ENCODE measurements around the gene CLASP2. TPM values are rescaled to one million over a fixed set of nuclear protein-coding genes. Genes with fewer than 3 reads are reported as not detected.

CLASP2 gene
- total RNA-seq, 1 experiment from 2014 or later = 12.1 TPM

DNA sequence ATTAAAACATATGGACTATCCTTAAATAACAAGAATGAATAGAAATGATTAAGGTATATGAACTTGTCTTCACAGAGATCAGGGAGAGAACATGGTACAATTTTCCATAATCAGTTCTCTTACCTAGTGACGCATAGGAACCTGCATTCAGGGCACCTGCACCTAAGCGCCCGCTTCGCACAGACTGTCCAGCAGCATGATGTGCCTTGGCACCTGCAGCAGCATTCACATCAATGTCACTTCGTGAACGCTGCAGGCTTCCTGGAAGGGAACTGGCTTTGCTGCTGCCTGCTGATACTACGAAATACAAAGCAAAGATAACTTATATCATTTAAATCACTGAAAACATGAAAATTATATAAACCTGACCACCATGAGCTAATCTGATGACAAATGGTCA lies 115.2 kb downstream of the CLASP2 start:
- Histone ChIP-seq H3K36me3 (no peaks in the 10 kb centered on the region), H3K4me3 (no peak overlapping the region), H3K27me3 (no peaks in the 10 kb centered on the region), H3K9me3 (no peaks in the 10 kb centered on the region)
- DNase-seq = no peak

DNA sequence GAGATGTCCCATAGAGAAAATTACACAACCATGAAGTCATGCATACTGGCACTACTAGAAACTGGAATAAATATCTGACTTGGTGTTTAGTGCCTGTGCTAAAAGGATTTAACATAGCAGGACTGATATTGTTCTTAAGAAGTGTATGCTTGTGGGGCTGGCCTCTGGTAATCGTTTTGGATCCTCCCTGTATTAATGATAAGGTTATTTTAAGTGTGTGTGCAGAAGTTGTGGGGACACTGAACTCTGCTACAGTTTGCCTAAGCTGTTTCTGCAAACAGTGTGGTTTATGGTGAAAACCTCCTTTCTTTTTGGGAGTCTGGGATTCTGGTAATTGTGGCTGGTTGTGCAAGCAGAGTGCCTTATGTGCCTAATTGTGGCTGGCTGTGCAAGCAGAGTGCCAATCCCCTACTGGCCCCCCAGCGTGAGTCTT lies 120.8 kb downstream of the CLASP2 start:
- no peaks in the 10 kb centered on the region for H3K27me3 ChIP-seq
- H3K9me3 ChIP-seq = no peaks in the 10 kb centered on the region
- no peak for DNase-seq

DNA sequence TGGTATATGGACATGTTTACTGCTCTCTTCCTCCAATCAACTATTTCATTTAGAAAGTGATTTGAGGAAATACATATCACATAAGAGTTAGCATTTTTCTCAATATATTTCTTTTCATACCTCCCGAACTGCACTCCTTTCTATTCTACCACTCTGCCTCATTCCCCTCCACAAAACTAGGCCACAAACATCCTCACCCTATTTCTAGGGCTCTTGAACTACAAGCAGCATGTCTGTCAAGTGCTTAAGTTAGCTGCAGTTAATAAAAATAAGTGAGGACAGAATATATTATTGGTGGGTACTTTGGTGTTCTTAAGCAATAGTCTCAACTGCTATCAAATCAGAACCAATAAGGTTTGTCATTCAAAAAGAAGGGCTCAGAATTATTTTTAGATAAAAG lies 125.1 kb downstream of the CLASP2 start:
- no peaks in the 10 kb centered on the region for H3K9me3 ChIP-seq
- no peaks in the 10 kb centered on the region for H3K36me3 ChIP-seq
- no peak for DNase-seq
- no peaks in the 10 kb centered on the region for H3K27me3 ChIP-seq
- no peak overlapping the region for H3K4me3 ChIP-seq

More for the DNA sequence above, 120.8 kb downstream of the CLASP2 start:
- H3K36me3 ChIP-seq = no peaks in the 10 kb centered on the region
- H3K4me3 ChIP-seq = no peak overlapping the region

DNA sequence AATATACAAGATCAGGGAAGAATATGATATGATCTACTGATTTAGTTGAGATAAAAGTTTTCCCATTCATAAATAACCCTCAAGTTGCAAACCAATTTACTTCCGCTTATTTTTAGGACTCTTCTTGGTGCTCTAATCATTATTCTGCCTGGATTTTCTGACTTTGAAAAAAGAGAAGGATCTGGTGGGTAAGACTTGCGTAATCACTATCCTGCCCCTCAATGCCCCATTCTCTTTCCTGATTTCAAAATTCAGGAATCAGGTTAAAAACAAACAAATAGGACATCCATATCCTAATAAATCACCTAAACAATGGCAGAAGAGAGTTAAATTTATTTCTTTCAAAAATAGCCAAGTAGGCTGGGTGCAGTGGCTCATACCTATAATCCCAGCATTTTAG lies 127.5 kb downstream of the CLASP2 start:
- DNase-seq = no peak
- H3K36me3 ChIP-seq = no peaks in the 10 kb centered on the region
- H3K4me3 ChIP-seq = no peak overlapping the region
- no peaks in the 10 kb centered on the region for H3K27me3 ChIP-seq
- no peaks in the 10 kb centered on the region for H3K9me3 ChIP-seq

DNA sequence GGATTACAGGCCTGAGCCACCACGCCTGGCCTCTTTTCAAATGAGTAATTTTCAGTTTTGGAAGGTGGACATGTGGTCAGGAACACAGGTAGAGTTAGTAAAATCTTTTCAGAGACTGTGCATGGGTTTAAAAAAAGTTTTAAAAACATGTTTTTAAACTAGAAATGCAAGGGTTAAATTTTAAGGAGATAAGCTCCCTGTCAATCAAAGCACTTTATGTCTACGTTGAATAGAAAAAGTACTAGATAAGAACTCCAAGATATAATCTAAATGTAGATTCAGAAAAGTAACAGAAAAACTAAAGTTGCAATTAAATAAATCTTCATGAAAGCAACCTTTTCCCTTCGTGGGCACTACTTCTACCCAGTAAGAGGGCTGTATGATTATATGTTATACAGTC lies 131.7 kb downstream of the CLASP2 start:
- no peak overlapping the region for H3K4me3 ChIP-seq
- DNase-seq = no peak
- no peaks in the 10 kb centered on the region for H3K9me3 ChIP-seq
- no peaks in the 10 kb centered on the region for H3K36me3 ChIP-seq
- no peaks in the 10 kb centered on the region for H3K27me3 ChIP-seq

DNA sequence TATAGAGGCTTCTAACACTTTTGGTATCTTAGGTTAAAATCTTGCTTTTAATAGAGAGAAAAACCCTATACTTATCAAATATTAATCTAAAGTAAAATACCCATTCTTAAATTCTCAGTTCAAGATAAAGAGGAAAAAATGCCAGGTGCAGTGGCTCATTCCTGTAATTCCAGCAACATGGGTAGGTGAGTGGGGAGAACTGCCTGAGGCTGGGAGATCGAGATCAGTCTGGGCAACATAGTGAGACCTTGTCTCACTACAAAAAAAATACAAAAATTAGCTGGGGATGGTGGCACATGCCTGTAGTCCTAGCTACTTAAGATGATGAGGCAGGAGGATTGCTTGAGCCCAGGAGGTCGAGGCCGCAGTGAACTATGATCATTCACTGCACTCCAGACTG lies 135.8 kb downstream of the CLASP2 start:
- no peak for DNase-seq
- Histone ChIP-seq H3K4me3 (no peak overlapping the region), H3K36me3 (no peaks in the 10 kb centered on the region), H3K27me3 (no peaks in the 10 kb centered on the region), H3K9me3 (no peaks in the 10 kb centered on the region)

DNA sequence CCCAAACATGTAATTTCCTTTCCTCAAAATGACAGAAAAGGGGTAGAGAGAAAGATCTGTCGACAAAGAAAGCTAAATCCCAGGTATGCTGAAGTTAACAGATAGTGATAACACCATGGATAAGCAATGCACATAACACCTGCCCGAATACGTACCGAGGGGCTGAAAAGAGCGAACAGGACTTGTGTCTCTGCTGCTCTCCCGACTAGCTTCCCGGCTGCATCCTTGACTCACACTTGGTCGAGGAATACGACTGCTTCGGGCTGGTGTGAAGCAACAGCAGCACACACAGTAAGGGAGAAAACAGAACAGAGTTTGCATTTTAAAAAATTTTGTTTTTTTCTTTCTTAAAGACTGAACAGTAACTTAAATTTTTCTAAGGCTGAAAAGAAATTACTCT lies 136.4 kb downstream of the CLASP2 start:
- Histone ChIP-seq H3K4me3 (no peak overlapping the region), H3K36me3 (no peaks in the 10 kb centered on the region), H3K27me3 (no peaks in the 10 kb centered on the region), H3K9me3 (no peaks in the 10 kb centered on the region)
- no peak for DNase-seq

DNA sequence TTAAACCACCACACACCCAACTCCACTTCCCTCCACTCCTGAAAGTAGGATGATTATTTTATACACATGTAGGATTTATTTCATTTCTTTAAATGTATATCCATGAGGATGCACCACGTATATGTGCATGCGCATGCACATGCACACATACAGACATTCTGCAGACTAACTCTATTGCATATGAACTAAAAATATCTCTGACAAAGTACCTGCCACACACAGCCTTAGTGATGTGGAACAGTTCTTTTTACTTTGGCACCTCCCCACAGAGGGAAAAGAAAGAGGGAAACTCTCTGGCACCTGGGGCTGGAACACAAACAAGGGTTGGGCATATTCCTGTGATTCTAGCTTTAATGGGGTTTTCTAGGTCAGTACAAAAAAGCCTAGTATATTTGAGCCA lies 138.2 kb downstream of the CLASP2 start:
- no peaks in the 10 kb centered on the region for H3K9me3 ChIP-seq
- no peak for DNase-seq
- H3K27me3 ChIP-seq = no peaks in the 10 kb centered on the region

DNA sequence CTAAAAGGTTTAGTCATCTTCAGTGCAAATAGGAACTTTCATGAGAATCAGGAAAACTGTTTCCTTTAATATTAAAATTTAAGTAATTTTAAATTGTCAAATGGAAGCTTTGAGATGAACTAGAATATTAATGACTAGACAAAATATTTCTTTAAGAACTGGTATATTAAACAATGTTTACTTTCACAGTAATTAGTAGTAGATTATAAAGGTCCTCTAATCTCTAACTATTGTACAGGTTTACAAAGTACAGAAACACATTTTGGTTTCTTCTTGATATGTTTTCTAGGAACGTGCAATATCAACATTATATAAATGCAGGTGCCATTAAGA lies 138.9 kb downstream of the CLASP2 start:
- Histone ChIP-seq H3K27me3 (no peaks in the 10 kb centered on the region), H3K4me3 (no peak overlapping the region), H3K36me3 (no peaks in the 10 kb centered on the region), H3K9me3 (no peaks in the 10 kb centered on the region)
- no peak for DNase-seq

More for the DNA sequence above, 138.2 kb downstream of the CLASP2 start:
- no peak overlapping the region for H3K4me3 ChIP-seq
- no peaks in the 10 kb centered on the region for H3K36me3 ChIP-seq

DNA sequence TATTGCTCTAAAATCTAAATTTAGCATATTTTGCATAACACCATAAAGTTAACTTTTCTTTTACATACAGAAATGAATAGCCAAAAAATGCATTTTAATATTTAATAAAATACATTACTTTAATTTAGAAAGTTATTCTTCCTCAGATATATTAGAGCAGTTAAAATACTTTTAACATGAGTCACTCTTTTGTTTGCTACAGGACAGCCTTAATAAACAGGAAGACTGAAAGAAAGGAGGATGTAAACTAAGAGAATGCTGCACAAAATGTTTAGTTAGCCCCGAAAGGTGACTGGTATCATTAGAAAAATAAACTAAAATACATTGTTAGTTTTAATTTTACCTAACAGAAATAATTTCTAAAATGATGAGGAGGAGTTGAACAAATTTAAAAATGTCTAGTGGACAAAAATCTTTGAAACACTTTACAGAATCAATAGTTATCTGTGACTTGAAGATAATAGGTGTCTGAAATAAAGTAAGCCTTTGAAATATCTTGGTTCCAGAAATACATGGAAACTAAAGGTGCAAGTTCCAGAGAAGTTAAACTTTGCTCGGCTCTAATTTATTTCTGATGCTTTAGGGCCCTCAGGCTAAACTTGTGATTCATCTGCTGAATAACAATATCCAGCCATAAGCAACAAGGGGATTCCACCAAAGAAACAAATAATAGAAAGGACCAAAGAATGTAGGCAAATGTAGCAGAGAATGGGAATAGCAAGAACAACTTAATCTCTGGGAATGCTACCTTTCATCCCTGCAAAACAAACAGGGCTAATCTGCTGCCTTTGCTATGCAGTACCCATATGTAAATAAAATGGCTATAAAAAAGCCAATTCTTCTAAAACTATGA lies 139.5 kb downstream of the CLASP2 start:
- H3K36me3 ChIP-seq = no peaks in the 10 kb centered on the region
- H3K9me3 ChIP-seq = no peaks in the 10 kb centered on the region
- no peak overlapping the region for H3K4me3 ChIP-seq
- DNase-seq = no peak
- no peaks in the 10 kb centered on the region for H3K27me3 ChIP-seq

DNA sequence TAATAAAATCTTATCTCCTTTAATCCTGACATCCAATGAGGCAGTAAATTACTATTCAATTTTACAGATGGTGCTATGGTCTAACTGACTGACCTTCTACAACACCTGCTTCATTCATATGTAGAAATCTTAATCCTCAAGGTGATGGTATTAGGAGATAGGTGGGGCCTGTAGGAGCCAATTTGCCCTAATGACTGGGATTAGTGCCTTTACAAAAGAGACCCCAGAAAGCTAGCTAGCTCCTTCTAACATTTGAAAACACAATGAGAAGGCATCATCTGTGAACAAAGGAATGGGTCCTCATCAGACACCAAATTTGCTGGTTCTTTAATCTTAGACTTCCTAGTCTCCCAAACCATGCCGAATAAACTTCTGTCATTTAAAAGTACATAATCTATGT lies 140.5 kb downstream of the CLASP2 start:
- no peaks in the 10 kb centered on the region for H3K9me3 ChIP-seq
- H3K36me3 ChIP-seq = no peaks in the 10 kb centered on the region
- no peak for DNase-seq
- no peak overlapping the region for H3K4me3 ChIP-seq
- no peaks in the 10 kb centered on the region for H3K27me3 ChIP-seq

DNA sequence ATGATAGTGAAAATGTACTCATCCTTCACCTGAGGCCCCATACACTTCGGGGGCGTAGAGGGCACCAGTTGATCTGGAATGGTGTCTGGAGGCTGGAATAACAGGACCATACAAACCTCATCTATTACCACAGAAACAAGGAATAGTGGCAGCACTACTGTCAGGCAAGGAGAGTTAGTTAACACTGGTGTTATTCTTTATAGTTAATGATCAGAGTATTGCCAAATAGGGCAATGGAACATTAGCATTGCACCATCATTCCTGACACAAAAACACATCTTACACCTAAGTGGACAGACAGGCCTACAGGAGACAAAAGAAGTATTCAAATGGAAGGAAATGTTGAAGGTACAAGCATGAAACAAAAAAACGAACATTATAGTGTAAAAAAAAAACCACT lies 140.9 kb downstream of the CLASP2 start:
- Histone ChIP-seq H3K36me3 (no peaks in the 10 kb centered on the region; the same call in 1 of the 2 replicates), H3K27me3 (no peaks in the 10 kb centered on the region), H3K9me3 (no peaks in the 10 kb centered on the region), H3K4me3 (no peak overlapping the region)
- DNase-seq = no peak

DNA sequence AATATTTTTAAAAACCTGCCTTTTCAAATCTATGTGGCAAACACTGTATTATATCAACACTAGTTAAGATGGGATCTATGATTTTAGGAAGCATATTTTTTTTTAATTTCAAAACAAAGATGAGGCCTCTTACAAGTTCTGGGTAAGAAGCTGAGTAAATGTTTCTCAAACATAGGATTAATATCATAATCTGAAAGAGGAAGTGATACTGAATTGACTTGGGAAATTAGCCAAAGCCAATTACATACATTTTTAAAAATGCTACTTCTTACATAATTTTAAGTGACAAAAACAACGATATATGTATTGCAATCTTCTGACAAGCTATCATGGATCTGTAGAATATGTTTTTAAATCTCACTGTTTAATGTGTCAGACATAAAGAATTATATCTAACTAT lies 142.7 kb downstream of the CLASP2 start:
- no peaks in the 10 kb centered on the region for H3K9me3 ChIP-seq
- no peak for DNase-seq
- H3K27me3 ChIP-seq = no peaks in the 10 kb centered on the region
- no peaks in the 10 kb centered on the region; the same call in 1 of the 2 replicates for H3K36me3 ChIP-seq
- no peak overlapping the region for H3K4me3 ChIP-seq

DNA sequence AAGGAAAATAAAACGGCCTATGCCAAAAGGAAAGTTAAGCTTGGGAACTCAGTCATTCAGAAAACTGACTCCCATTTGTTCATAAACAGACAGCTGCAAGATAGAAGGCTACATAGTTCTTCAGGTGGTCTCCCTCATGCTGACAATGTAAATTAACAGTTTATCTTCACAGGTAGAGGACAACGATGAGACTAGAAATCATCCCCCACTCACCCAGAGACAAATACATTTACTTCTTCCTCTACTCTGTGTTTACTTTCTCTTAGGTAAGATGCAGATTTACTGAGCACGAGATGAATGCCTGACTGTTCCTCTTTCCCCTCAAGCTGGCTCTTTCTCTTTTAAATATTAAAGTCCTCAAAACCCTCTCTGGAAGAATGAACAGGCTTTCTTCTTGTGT lies 160.2 kb downstream of the CLASP2 start:
- Histone ChIP-seq H3K27me3 (no peaks in the 10 kb centered on the region), H3K36me3 (no peaks in the 10 kb centered on the region)
- no peak for DNase-seq

DNA sequence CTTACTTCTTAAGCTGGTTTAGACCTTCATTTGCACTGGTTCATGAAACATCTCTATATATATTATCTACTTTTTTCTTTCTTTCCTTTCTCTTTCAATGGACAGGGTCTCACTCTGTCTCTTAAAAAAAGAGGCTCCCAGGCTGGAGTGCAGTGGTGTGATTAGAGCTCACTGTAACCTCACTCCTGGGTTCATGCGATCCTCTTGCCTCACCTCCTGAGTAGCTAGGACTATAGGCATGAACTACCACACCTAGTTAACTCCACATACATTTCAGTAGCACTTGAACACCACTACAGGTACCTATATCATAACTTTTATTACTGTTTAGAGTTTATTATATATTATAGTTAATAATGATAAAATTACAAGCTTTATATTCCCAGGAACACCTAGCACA lies 160.8 kb downstream of the CLASP2 start:
- no peaks in the 10 kb centered on the region for H3K9me3 ChIP-seq
- no peak overlapping the region for H3K4me3 ChIP-seq
- no peaks in the 10 kb centered on the region for H3K27me3 ChIP-seq
- DNase-seq = no peak
- no peaks in the 10 kb centered on the region for H3K36me3 ChIP-seq

More for the DNA sequence above, 160.2 kb downstream of the CLASP2 start:
- Histone ChIP-seq H3K9me3 (no peaks in the 10 kb centered on the region), H3K4me3 (no peak overlapping the region)

DNA sequence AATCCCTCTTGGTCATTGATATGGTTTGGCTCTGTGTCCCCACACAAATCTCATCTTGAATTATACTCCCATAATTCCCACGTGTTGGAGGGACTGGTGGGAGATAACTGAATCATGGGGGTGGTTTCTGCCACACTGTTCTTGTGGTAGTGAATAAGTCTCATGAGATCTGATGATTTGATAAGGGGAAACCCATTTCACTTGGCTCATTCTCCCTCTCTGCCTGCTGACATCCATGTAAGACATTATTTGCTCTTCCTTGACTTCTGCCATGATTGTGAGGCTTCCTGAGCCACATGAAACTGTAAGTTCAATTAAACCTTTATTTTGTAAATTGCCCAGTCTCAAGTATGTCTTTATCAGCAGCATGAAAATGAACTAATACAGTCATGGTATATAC lies 171.0 kb downstream of the CLASP2 start:
- Histone ChIP-seq H3K4me3 (no peak overlapping the region), H3K27me3 (no peaks in the 10 kb centered on the region), H3K36me3 (no peaks in the 10 kb centered on the region), H3K9me3 (no peaks in the 10 kb centered on the region)
- DNase-seq = no peak

DNA sequence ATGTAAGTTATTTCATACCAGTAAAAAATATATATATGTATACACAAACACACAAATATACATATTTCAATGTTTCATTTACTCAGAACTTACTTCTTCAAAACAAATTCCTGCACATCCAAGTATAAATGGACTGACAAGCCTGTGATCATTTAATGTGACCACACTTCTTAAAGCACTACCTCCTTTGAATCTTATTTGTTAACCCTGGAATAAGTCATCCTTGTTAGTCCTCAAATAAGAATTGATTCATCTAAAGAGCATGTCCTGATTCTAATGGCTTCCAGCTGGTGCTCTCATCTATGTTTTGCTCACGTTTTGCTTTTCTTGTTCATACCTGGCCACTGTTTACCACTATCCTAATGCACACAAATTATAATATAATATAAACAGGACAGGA lies 173.9 kb downstream of the CLASP2 start:
- Histone ChIP-seq H3K9me3 (no peaks in the 10 kb centered on the region), H3K27me3 (no peaks in the 10 kb centered on the region), H3K36me3 (no peaks in the 10 kb centered on the region), H3K4me3 (no peak overlapping the region)
- DNase-seq = no peak

DNA sequence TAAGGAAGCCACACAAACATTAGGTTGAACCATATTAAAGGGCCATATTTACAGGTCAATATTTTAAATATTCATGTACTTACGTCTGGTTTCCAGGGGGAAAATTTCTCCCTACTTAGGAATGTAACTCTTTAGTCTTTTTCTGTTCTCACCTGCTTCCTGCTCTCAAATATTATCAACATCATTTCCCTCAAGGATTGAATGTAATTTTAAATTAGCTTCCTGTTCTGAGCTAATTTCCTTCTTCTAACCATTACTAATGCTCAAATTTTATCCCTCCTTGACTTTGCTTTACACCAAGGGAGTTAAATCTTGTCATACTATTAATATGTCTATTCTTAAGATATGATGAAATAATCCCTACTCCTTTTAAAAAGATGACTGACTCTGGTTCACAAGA lies 174.5 kb downstream of the CLASP2 start:
- H3K27me3 ChIP-seq = no peaks in the 10 kb centered on the region
- no peaks in the 10 kb centered on the region for H3K9me3 ChIP-seq
- H3K4me3 ChIP-seq = no peak overlapping the region
- no peaks in the 10 kb centered on the region for H3K36me3 ChIP-seq
- no peak for DNase-seq

Data from MG63 (cell line).